Measurements from ENCODE around the gene SYVN1. TPM values are rescaled to one million over a fixed set of nuclear protein-coding genes. Genes with fewer than 3 reads are reported as not detected.
A peak's percentile ranks its signal among the peaks of the same experiment; 100 is the strongest.
"Not testable (repeated sequence)": the region's sequence is repeated elsewhere in the genome, so short reads cannot be mapped to it uniquely, and the experiment has no call there.

Gene SYVN1
- total RNA-seq (2014; rRNA removed; shearing (Covaris generic)) = 6.4 and 18.0 TPM in 2 replicates

- peak; percentile 77 for DNase-seq (ENCODE audit: low spot score)
Observed at GRCh38 chr11:65134240-65134951, at the start of gene SYVN1. Gene SYVN1, minus strand, starts transcription at chr11:65134519. Its CDS starts 918 bp downstream, at chr11:65133601.

GRCh38 chr11:65183201-65183891, 49.0 kb upstream of the SYVN1 start:
- DNase-seq (ENCODE audit: low spot score) = no peak

GRCh38 chr11:65182258-65183170, 48.2 kb upstream of the SYVN1 start:
- DNase-seq (ENCODE audit: low spot score) = no peak

GRCh38 chr11:65181569-65182257, 47.4 kb upstream of the SYVN1 start, which contains the start of gene CAPN1:
Gene CAPN1, plus strand, starts transcription at chr11:65181928. Its CDS starts 774 bp downstream, at chr11:65182702.
- DNase-seq (ENCODE audit: low spot score) = peak; percentile 89

GRCh38 chr11:65180877-65181568, 46.7 kb upstream of the SYVN1 start:
- peak; percentile 46 for DNase-seq (ENCODE audit: low spot score)

- not testable (repeated sequence) for DNase-seq (ENCODE audit: low spot score)
Observed at GRCh38 chr11:65174571-65175010, 40.3 kb upstream of the SYVN1 start.

- no peak for DNase-seq (ENCODE audit: low spot score)
Observed at GRCh38 chr11:65172600-65172999, 38.3 kb upstream of the SYVN1 start.

- DNase-seq (ENCODE audit: low spot score) = no peak
Observed at GRCh38 chr11:65170058-65170534, 35.8 kb upstream of the SYVN1 start, which contains the start of gene SPDYC. Gene SPDYC, plus strand, starts transcription at chr11:65170233. Its CDS starts 1,125 bp downstream, at chr11:65171358.

GRCh38 chr11:65169164-65169641, 34.9 kb upstream of the SYVN1 start:
- no peak for DNase-seq (ENCODE audit: low spot score)

- no peak for DNase-seq (ENCODE audit: low spot score)
Observed at GRCh38 chr11:65167656-65168055, 33.3 kb upstream of the SYVN1 start.

GRCh38 chr11:65166893-65167292, 32.6 kb upstream of the SYVN1 start:
- DNase-seq (ENCODE audit: low spot score) = no peak

GRCh38 chr11:65165410-65166317, 31.3 kb upstream of the SYVN1 start:
- no peak for DNase-seq (ENCODE audit: low spot score)

GRCh38 chr11:65163684-65164083, 29.4 kb upstream of the SYVN1 start:
- DNase-seq (ENCODE audit: low spot score) = no peak

- DNase-seq (ENCODE audit: low spot score) = no peak
Observed at GRCh38 chr11:65160643-65161042, 26.3 kb upstream of the SYVN1 start.

GRCh38 chr11:65159012-65159411, 24.7 kb upstream of the SYVN1 start:
- no peak for DNase-seq (ENCODE audit: low spot score)

- no peak for DNase-seq (ENCODE audit: low spot score)
Observed at GRCh38 chr11:65157336-65157735, 23.0 kb upstream of the SYVN1 start.

- DNase-seq (ENCODE audit: low spot score) = no peak
Observed at GRCh38 chr11:65156926-65157325, 22.6 kb upstream of the SYVN1 start.

- no peak for DNase-seq (ENCODE audit: low spot score)
Observed at GRCh38 chr11:65156256-65156655, 21.9 kb upstream of the SYVN1 start.

GRCh38 chr11:65152122-65152521, 17.8 kb upstream of the SYVN1 start:
- no peak for DNase-seq (ENCODE audit: low spot score)
